ENCODE measurements around the gene ALG14.

ALG14 gene

GRCh38 chr1:94980582-94981574, 91.9 kb downstream of the ALG14 start:
- no peak for DNase-seq (ENCODE audit: low spot score)

GRCh38 chr1:94979656-94980581, 92.8 kb downstream of the ALG14 start:
- DNase-seq (ENCODE audit: low spot score), result no peak

GRCh38 chr1:94979131-94979530, 93.6 kb downstream of the ALG14 start:
- no peak for DNase-seq (ENCODE audit: low spot score)

DNA sequence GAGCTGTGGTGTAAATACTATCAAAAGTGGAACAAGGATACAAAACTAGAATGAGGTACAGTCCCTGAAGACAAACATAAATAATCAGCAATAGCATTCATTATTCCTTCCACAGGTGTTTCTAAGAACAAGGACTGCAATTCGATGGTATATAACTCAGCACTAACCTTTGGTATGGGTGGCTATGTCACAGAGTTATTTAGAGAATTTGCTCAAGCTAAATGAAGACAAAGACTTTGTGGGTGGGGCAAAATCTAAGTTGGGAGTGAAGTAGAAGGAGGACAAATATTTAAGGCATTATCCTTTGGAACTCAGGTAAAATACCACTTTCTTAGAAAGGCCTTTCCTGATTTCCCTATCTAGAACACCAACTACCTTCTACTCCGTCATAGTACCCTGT, 94.3 kb downstream of the ALG14 start:
- no peak for DNase-seq (ENCODE audit: low spot score)

DNA sequence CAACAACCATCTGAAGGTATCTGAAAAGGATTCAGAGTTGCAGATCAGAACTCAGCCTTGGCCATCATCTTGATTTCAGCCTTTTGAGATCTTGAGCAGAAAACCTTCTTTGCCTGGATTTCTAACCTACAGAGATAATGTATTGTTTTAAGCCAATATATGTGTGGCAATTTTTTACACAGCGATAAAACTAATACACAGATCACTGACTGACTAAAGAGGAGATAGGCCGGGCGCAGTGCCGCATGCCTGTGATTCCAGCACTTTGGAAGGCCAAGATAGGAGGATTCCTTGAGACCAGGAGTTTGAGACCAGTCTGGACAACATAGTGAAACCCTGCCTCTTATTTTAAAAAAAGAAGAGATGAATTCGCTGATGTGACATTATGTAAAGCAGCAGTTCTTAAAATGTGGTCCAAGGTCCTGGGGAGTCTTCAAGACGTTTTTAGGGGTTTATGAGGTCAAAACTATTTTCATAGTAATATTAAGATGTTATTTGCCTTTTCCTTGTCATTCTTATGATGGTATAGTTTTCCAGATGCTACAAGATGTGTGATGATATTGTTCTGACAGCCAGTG, 95.7 kb downstream of the ALG14 start:
- DNase-seq (ENCODE audit: low spot score), result no peak

- peak; percentile 47 for DNase-seq (ENCODE audit: low spot score)
Observed at GRCh38 chr1:94974824-94975223, 97.9 kb downstream of the ALG14 start.

GRCh38 chr1:94974241-94974640, 98.5 kb downstream of the ALG14 start:
- no peak for DNase-seq (ENCODE audit: low spot score)

DNA sequence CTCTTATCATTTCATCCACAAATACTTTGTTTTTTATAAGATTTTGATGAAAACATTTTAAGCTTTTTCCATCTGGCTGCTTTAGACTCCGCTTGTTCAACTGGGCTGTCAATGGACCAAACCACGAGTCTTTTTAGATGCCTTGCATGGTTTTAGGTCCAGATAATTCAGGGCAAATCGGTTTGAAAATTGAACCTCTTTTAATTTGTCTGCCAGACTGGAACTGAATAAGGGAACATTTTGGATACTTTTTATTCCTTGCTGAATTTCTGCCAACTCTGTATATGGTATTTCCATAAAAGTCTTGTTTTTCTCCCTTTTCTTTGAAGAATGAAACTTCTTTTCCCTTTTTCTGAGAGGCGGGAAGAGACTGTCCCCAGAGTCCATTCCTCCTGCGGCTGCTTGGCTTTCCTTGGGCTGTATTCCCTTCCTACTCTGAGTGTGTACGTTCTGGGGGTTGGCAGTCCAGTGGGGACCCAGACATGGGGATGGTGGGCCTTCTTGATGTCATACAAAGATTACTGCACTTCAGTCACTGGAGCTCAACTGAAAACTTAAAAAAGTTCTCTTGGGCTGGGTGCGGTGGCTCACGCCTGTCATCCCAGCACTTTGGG, 99.3 kb downstream of the ALG14 start:
- no peak for DNase-seq (ENCODE audit: low spot score)

GRCh38 chr1:94971491-94971924, 101.2 kb downstream of the ALG14 start:
- peak; percentile 57 for DNase-seq (ENCODE audit: low spot score)

DNA sequence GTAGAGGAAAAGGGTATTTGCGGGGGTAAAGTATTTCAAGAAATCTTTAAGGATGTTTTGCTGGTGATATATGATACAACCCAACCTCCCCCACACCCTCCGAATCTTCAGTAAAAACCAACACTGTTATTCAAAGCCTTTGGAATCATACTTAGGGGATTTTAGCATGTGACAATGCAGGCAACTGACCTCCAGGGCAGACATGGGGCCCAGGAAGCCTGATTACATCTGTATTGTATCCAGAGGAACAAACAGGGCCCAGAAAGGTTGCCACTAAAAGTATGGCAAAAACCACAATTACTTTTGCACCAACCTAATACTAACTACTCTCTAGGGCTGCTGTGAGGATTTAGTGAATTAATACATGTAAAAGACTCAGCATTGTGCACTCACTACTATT, 102.0 kb downstream of the ALG14 start:
- no peak for DNase-seq (ENCODE audit: low spot score)

- DNase-seq (ENCODE audit: low spot score), result no peak
Observed at GRCh38 chr1:94969137-94969536, 103.6 kb downstream of the ALG14 start.

DNA sequence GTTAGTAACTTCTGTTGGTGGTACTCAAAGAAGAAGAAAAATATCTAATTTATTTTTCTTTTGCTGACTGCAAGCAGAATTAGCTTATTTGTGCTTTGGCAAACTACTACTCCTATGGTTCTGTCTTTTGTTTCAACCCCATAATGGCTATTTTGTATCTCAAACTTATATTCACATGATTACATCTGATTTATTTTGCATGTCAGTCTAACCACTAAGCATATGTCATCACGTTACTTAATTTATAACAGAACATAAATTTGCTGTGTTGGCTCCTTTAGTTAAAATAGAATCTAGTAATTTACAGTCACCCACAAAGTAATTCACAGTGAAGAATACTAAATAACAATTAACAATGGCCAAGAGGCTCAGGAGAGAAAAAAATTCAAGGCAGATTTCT, 106.7 kb downstream of the ALG14 start:
- no peak for DNase-seq (ENCODE audit: low spot score)

DNA sequence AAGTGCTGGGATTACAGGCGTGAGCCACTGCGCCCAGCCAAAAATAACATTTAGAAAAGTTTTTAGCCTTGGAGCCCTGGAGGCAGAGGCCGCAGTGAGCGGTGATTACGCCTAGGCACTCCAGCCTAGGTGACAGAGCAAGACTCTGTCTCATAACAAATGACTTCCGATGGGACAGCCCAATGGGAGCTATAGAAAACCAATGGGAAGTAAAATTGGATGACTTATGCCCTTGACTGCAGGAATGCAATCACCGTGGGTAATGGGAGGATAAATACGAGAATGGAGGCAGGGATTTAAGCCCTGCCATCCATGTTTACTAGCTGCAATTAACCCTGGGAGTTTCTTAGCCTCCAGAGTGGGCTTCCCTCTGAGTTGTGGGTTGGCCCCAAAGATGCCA, 108.9 kb downstream of the ALG14 start:
- no peak for DNase-seq (ENCODE audit: low spot score)

- no peak for DNase-seq (ENCODE audit: low spot score)
Observed at GRCh38 chr1:94962409-94963265, 110.1 kb downstream of the ALG14 start.

GRCh38 chr1:94961988-94962387, 110.8 kb downstream of the ALG14 start:
- no peak for DNase-seq (ENCODE audit: low spot score)

GRCh38 chr1:94961582-94961981, 111.2 kb downstream of the ALG14 start:
- no peak for DNase-seq (ENCODE audit: low spot score)

- no peak for DNase-seq (ENCODE audit: low spot score)
Observed at GRCh38 chr1:94958081-94958480, 114.7 kb downstream of the ALG14 start.

DNA sequence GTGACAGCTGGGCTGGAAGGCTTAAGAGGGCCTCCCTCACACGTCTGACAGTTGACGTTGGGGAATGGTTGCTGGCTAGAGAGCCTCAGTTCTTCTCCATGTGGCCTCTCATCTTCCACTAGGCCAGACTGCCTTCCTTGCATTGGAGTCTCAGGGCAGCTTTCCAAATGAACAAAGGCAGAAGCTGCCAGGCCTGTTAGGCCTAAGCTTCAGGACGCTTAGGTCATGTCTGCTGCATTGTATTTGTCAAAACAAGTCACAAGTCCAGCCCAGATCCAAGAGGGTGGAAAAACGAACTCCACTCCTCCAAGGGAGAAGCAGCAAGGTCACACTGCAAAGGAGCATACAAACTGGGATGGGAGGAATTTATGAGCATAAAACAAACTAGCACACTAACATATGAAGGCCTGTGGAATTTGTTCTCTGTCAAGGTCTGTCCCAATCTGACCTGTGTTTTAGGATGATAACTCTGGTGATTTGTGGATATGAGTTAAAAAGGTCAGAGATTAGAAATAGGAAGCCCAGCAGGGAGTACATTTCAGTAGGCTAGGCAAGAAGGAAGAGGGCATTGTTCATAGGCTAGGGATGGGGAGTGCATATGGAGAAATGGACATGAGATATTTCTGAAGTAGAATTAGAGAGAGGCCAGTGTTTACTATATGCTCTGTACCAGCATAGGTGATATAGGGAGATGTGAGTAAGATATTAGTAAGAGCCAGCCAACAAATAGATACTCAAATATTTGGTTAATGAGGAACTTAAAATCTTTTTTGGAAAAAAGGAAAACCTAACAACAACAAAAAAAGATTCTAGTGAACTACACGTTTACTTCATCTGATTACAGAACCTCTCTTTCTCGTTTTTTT, 116.8 kb downstream of the ALG14 start:
- DNase-seq (ENCODE audit: low spot score), result no peak

DNA sequence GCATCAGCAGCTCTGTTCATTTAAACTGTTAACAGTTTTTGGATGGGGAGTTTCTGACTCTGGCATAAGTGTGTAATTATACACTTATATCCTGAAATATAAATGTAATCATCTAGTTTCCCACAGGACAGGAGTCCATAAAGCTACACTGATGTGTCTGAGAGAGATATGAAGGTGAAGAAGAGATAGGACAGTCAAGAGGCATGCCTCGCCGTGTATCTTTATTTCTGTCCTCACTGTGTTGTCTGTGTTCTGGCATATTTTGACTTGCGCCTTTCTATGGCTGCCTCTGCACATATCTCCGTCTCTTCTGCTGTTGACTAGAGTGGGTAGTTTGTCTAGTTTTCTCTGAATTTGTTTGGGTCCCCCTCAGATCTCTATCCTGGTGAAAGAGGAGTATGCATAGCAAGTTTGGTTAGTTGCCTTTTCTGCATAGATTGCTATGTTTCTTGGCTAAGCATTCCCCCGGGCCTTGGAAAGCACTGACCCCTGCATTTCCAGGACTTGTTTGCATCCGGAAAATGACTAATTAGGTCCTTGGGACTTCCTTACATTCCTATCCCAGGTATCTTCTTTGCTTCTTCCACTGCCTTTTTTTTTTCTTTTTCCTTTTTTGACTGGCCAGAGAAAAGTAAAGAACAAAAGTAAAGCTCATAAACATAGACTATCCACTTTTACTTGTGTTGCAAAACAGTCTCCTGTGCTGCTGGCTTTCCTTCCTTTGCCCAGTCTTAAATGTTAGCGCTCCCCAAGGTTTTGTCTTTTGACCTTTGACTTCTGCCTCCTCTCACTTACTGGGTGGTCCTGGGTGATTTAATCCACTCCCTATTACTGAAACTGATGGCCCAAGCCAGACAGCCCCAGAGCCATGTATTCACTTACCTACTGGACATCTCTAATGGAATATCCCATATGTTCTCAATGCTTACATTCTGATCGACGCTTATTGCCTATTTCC, 118.2 kb downstream of the ALG14 start:
- no peak for DNase-seq (ENCODE audit: low spot score)

Data from kidney capillary endothelial cell (primary cell).